CD4-positive, alpha-beta T cell treated with Interleukin-15 for 1 hour (primary cell): ENCODE measurements around the gene TLCD3B.
"Not testable (repeated sequence)": the region's sequence is repeated elsewhere in the genome, so short reads cannot be mapped to it uniquely, and the experiment has no call there.

Source experiments
- DNase-seq: peaks from one replicate; pipeline ENCODE4 v3.0.0-alpha.2; 2020

The TLCD3B gene

DNA sequence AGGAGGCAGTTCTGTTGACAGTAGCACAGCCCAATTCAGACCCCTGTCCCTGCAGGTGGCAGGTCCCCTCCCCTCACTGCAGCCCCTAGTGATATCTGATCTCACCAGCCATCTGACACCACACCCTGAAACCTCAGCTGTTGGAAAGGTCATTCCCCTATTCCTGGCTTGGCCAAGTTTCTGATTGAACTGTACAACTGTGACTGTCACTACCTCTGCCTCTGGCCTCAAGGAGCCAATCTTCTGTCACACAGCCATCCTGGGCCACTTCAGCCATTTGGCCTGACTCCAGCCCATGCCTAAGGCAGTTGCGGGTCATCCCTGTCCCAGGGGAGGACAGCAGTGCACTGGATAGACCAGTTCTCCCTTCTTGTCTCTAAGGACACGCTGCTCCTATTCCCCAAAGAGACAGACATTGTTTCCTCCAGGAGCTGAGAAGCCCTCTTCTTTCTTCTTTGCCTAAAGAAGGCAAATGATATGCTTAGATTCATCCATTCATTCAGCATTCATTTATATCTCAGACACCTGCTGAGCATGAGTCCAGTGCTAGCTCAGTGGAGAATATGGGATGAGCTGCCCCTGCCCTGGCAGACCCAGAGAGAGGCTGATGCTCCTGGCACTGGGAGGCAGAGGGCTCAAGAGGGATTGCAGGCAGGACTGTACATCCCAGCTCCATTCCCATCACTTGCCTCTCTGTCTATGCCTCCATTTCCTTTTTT, 29.9 kb upstream of the TLCD3B start:
- DNase-seq: no peak

GRCh38 chr16:30060346-30060745, 29.3 kb upstream of the TLCD3B start:
- DNase-seq: no peak

DNA sequence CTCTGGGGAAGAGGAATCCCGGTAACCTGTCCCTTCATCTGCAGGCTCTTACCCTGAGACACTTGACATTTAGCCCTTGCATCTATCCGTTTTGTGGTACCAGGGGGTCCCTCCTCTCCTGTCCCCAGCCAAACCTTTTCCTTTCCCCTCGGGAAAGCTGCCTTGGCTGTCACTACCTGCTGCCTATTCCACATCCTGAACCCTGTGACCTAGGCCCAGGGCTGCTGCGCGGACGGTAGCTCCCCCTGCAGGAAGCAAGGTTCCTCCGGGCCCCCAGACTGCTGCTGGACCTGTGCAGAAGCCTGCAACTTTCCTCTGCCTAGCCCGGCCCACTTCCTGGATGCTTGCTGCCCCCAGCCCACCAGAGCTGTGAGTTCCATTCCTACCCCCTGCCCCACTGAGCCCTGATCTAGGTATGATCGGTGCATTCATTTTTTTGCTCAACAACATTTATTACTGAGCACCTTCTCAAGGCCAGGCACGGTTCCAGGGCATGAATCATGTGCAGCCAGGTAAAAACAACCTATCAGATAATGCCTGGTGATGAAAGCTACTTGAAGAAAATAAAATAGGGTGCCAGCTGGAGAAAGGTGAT, 24.0 kb upstream of the TLCD3B start:
- peak; percentile 39 for DNase-seq

DNA sequence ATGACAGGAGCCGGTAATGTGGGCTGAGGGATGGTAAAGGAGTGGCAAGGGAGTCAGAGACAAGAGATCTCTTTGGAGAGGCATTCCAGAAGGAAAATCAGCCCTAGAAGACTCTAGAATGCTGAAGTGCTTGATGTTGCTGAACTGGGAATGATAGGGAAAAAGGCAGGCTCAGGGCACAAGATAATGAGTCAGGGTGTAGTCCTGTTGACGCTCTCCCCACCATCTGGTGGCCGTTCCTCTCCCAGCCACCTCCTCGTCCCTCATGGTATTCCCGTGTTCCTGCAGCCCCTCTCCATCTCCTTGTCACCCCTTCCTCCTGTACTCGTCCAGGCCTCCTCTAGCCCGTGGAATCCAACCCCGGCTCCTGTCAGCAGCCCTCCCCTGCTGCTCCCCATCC, 23.4 kb upstream of the TLCD3B start:
- DNase-seq: no peak

GRCh38 chr16:30053376-30054015, 22.4 kb upstream of the TLCD3B start:
- DNase-seq: no peak

DNA sequence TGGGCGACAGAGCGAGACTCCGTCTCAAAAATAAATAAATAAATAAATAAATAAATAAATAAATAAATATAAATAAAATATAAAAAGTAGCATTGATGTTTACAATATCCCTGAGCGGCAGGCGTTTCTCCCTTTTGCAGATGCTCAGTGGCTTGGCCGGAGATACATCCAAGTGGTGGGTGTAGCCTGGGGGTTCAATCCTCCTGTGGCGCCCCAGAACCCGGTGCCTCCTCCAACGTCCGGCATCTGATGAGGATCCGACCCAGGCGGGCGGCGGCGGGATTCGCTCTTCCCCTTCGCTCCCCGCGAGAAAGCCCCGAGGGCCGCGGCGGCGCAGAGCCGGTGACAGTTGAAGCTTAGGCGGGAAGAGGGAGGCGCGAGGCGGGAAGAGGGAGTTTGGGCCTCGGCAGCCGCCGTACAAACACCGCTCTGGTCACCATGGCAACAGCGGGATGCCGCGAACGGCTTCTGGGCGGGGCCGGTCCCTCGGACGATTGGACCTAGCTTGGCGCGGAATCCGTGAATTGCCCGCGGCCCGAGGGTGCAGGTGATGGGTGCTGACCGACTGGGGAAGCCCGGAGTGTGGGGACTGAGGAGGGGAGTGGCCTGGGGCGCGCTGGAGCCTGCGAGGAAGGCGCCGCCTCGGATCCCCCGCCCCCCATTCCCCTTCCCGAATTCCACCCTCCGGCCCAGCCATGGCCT, 21.8 kb upstream of the TLCD3B start:
- DNase-seq: peak; percentile 88

- no peak for DNase-seq
Measured at GRCh38 chr16:30051518-30051917, 20.4 kb upstream of the TLCD3B start.

DNA sequence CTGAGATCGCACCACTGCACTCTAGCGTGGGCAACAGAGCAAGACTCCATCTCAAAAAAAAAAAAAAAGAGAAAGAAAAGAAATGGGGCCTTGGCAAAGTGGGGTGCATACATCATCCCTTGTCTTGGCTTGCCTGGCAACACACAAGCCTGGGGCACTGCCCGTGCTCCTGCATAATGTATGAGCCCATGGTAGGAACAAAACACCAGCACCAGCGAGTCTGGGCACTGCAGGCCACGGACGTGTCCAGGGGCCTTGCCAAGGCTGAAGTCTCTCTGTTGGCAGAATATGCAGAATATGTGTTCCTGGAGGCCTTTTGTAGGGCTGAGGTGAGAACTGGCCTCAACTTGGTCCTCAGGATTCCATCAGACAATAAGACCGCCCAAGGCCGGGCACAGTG, 18.8 kb upstream of the TLCD3B start:
- no peak for DNase-seq

- no peak for DNase-seq
Measured at GRCh38 chr16:30046588-30046987, 15.5 kb upstream of the TLCD3B start.

DNA sequence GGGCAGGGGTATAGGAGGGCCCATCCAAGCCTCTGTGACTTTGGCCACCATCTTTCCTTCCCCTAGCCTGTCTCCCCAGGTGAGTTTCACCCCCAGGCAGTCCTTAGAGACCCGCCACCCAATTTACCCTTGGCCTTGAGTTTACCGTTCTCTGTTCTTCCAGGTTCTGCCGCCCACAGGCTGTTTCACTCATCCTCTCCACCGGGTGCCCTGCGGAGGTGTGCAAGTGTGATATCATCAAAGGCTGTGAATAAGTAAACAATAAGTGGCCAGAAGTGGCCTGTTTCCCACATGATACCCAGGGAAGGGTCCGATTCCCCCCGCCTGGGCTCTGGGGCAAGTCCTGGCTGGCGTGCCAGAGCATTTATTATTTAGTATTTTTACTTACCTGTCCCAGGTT, 15.1 kb upstream of the TLCD3B start:
- DNase-seq: no peak

DNA sequence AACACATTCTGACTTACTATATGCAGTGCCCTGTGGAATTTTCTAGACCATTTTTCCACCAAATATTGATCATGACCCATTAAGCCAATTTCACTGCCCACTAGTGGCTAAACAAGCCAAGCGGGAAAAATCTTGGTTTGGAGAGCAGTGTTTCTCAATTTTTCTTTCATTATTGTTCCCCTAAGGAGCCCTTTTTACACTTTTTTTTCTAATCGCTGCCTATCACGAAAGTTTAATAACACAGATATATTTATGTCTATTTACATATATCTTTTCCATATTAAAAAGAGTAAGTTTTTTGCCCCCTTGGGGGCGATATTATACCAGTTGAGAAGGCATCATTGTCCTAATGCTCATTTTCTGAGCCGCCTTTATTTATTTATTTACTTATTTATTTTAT, 10.8 kb upstream of the TLCD3B start:
- no peak for DNase-seq

GRCh38 chr16:30040690-30041089, 9.6 kb upstream of the TLCD3B start:
- DNase-seq: not testable (repeated sequence)

- no peak for DNase-seq
Measured at GRCh38 chr16:30040221-30040620, 9.2 kb upstream of the TLCD3B start.

- no peak for DNase-seq
Measured at GRCh38 chr16:30033270-30033669, 2.2 kb upstream of the TLCD3B start.

GRCh38 chr16:30032083-30032819, 1.2 kb upstream of the TLCD3B start:
- peak; percentile 59 for DNase-seq

DNA sequence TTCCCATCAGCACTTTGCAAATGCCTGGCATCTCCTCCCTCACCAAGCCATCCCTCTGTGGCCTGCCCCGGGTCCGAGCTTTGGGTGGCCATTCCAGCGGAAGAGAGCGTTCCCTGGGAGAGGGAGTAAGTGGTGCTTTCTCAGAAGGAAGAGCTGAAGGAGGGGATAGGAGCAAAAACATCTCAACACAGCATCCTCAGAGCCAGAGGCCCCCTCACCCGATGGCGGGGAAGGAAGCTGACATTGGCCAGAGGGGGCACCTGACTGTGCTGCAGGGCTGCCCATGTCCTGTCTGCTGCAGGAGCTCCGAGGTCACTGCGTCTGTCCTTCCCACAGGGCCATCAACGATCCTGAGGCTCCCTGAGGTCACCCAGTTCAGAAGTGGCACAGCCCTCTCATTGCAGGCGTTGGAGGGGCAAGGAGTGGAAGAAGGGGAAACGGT, 427 bp upstream of the TLCD3B start:
- DNase-seq: no peak

- DNase-seq: no peak
Measured at GRCh38 chr16:30030011-30030685, 923 bp downstream of the TLCD3B start.

GRCh38 chr16:30028438-30029076, 2.5 kb downstream of the TLCD3B start:
- no peak for DNase-seq

GRCh38 chr16:30027588-30028437, 3.3 kb downstream of the TLCD3B start:
- DNase-seq: no peak

GRCh38 chr16:30026449-30026848, 4.6 kb downstream of the TLCD3B start:
- DNase-seq: no peak

DNA sequence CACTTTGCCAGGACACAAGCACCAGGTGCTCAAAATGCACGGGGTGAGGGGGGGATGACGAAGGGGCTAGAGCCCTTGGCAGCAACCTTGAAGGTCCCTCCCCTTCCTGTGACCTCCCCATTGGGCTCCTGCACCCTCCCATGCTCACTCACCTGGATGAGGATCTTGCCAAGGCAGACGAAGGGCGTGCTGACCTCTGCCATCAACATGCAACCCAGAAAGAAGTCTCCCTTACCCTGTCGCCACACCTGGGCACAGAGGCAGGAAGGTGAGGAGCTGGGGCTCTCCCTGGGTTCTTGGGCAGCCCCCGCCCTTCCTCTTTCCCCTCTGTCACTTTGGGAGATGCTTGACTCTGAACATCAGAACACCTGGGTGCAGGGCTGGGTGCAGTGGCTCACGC, 5.5 kb downstream of the TLCD3B start:
- no peak for DNase-seq
